Measurements from ENCODE around the gene MRPL49. TPM values are rescaled to one million over a fixed set of nuclear protein-coding genes. Genes with fewer than 3 reads are reported as not detected.

The MRPL49 gene
- total RNA-seq = 57.1 TPM

GRCh38 chr11:65121865-65122696 lies at the start of gene MRPL49, which contains the start of gene FAU:
Gene MRPL49, plus strand, starts transcription at chr11:65122321. Its CDS starts 26 bp downstream, at chr11:65122347.
Gene FAU, minus strand, starts transcription at chr11:65122134. Its CDS starts 321 bp downstream, at chr11:65121813.

DNA sequence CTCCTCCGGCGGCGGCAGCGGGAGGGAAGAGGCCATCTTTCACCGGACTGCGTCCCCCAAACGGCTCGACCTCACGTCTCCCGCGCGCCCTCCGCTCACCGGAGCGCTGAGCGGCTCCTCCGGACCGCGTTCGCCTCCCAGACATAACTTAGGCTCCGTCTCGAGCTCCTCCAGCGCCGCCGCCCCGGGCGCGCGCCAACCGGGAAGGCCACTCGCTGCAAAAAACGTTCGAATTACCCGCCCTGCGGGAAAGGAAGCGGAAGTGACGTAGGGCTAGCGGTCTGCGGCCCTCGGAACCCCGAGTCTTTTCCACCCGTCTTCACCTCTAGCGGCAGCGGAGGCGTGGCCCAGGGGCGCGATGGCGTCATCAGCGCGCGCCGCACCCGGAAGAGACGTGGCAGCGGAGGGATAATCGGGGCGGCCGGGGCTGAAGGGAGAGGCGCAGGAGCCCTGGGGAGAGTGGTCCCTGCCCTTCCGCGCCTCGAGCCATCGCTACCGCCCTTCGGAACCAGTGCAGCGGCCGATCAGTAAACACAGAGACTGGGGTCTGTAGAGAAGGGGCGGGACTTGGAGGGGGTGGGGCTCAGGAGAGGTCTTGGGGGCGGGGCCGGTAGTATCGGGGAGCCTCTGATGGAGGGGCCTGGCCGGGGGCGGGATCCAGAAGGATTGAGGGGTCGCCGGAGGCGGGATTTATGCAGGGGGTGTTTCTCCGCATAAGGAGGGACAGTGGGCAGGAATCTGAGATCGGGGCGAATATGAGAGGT lies 38.1 kb upstream of the MRPL49 start, which contains the start of the genes CDCA5 and ZFPL1:
Gene CDCA5 (minus strand): TSS at position 207 of the 764 bp plus-strand sequence. CDS start 62 bp downstream, at position 145.
Gene ZFPL1 (plus strand): TSS at position 389 of the 764 bp plus-strand sequence. CDS start 477 bp downstream, outside the sequence.

GRCh38 chr11:65095974-65096806 lies 25.9 kb upstream of the MRPL49 start, which contains the start of gene VPS51:
Gene VPS51, plus strand, starts transcription at chr11:65096214. Its CDS starts 37 bp downstream, at chr11:65096251.

GRCh38 chr11:65111744-65112545 lies 10.2 kb upstream of the MRPL49 start, which contains the start of gene TM7SF2:
Gene TM7SF2, plus strand, starts transcription at chr11:65111872. Its CDS starts 144 bp downstream, at chr11:65112016.

GRCh38 chr11:65117206-65118096 lies 4.7 kb upstream of the MRPL49 start, which contains the start of gene ZNHIT2:
Gene ZNHIT2, minus strand, starts transcription at chr11:65117701. Its CDS starts 48 bp downstream, at chr11:65117653.

GRCh38 chr11:65134240-65134951 lies 12.3 kb downstream of the MRPL49 start, which contains the start of gene SYVN1:
Gene SYVN1, minus strand, starts transcription at chr11:65134519. Its CDS starts 918 bp downstream, at chr11:65133601.

DNA sequence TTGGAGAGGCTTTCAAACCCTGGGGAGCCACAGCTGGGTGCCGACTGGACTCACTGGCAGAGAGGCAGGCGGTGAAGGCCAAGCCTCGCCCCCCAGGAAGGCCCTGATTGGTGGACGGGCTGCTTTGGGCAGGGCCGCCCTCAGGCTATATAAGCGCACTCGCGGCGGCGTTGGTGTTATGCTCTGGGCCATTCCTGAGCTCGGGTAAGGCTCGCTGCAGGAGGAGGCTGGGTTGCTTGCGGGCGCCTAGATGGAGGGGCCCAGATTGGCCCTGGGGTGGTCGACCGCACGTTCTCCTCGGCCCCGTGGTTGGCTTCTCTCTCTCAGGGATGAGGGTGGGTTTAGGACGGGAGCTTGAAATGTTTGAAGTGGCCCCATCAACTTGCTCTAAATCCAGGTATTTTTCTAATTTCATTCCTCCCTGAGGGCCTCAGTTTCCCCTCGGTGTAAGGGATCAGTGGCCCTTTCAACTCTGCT lies 48.0 kb downstream of the MRPL49 start, which contains the start of gene SPDYC:
Gene SPDYC (plus strand): TSS at position 176 of the 477 bp plus-strand sequence. CDS start 1,125 bp downstream, outside the sequence.

Small RNA genes within 50 kb of the gene (small RNA-seq; reads per million reads assigned to genes)
- gene HIGD1AP10 (ENCODE audit: low replicate concordance) (not detected), gene PDCL2P2 (ENCODE audit: low replicate concordance) (not detected), gene RNU2-23P (ENCODE audit: low replicate concordance) (2.9 reads per million, percentile 91 among the genes with 10 or more reads in this experiment)

Other genes starting within 250 kb of the MRPL49 start
- gene EHD1, start 243.7 kb upstream of the MRPL49 start, total RNA-seq = 62.8 TPM
- gene ATG2A, start 205.1 kb upstream of the MRPL49 start, total RNA-seq = 31.4 TPM
- 14.4 TPM for gene PPP2R5B, start 197.6 kb upstream of the MRPL49 start, total RNA-seq
- gene GPHA2, start 186.4 kb upstream of the MRPL49 start, total RNA-seq = 1.3 TPM
- gene MAJIN, start 150.2 kb upstream of the MRPL49 start, total RNA-seq = 0.70 TPM
- gene BATF2, start 125.3 kb upstream of the MRPL49 start, total RNA-seq = 2.4 TPM
- gene ARL2, start 108.2 kb upstream of the MRPL49 start, total RNA-seq = 91.7 TPM
- 21.5 TPM for gene SNX15, start 94.9 kb upstream of the MRPL49 start, total RNA-seq
- 7.8 TPM for gene SAC3D1, start 81.1 kb upstream of the MRPL49 start, total RNA-seq
- gene NAALADL1, start 63.8 kb upstream of the MRPL49 start, total RNA-seq = 20.2 TPM
- gene CDCA5, start 38.3 kb upstream of the MRPL49 start, total RNA-seq = 6.4 TPM
- gene ZFPL1, start 38.1 kb upstream of the MRPL49 start, total RNA-seq = 29.6 TPM
- gene VPS51, start 26.1 kb upstream of the MRPL49 start, total RNA-seq = 421 TPM
- 65.0 TPM for gene TM7SF2, start 10.4 kb upstream of the MRPL49 start, total RNA-seq
- gene ZNHIT2, start 4.6 kb upstream of the MRPL49 start, total RNA-seq = 8.0 TPM
- 650 TPM for gene FAU, start 187 bp upstream of the MRPL49 start, total RNA-seq
- gene SYVN1, start 12.2 kb downstream of the MRPL49 start, total RNA-seq = 22.3 TPM
- not detected for gene SPDYC, start 47.9 kb downstream of the MRPL49 start, total RNA-seq
- gene CAPN1, start 59.6 kb downstream of the MRPL49 start, total RNA-seq = 142 TPM
- gene POLA2, start 139.6 kb downstream of the MRPL49 start, total RNA-seq = 11.9 TPM
- 15.7 TPM for gene CDC42EP2, start 192.5 kb downstream of the MRPL49 start, total RNA-seq
- 41.9 TPM for gene DPF2, start 211.5 kb downstream of the MRPL49 start, total RNA-seq
- gene TIGD3, start 232.4 kb downstream of the MRPL49 start, total RNA-seq = 0.35 TPM